Measurements from ENCODE around the gene B4GALT2.
A peak's percentile ranks its signal among the peaks of the same experiment; 100 is the strongest.

B4GALT2 gene

DNA sequence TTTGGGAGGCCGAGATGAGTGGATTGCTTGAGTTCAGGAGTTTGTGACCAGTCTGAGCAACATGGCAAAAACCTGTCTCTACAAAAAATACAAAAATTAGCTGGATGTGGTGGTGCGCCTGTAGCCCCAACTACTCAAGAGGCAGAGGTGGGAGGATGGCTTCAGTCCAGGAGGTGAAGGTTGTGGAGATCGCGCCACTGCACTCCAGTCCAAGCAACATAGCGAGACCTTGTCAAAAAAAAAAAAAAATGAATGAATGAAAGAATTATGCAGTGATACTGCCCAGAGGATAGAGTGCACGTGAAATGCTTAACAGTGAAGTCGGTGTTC, 9.6 kb upstream of the B4GALT2 start:
- H3K27ac Mint-ChIP-seq: peak overlapping the region in 1 of 2 donors; percentile 64

DNA sequence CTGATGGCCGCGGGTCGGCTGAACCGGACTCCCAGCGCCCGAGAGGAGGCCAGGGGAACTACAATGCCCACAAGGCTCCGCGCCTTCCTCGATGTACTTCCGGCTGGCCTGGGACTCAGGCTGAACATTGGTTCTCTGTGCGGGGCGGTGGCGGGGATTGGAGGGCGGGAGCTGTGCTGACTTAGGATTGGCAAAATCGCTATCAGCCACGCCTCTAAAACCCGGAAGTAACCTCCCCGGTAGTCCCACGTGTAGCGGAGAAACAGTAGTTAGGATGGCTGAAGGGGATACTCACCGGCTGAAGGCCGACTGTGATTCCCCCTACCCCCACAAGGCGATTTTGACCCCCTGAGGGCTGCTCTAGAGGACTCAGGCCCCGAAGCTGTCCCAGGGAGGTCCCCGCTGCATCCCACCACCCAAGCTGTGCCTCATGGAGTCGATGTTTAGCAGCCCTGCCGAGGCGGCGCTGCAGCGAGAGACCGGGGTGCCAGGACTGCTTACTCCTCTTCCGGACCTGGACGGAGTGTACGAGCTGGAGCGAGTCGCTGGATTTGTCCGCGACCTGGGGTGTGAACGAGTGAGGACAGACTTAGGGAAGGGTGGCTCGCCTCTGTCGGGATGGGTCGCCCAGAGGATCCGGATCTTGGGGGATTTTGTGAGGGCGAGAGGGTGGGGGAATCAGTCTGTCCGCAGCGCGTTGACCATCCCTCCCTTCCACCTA, 9.1 kb upstream of the B4GALT2 start, which contains the start of gene DPH2:
Gene DPH2, plus strand, starts transcription at position 265 of the 721 bp plus-strand sequence. Its CDS starts 166 bp downstream, at position 431.
- peak; percentile 85 to 89 (median 86) for DNase-seq
- H3K36me3 Mint-ChIP-seq (ENCODE audit: insufficient read depth): peaks cover 11% of the 10 kb centered on the region
- H3K27ac Mint-ChIP-seq: peak within 1 kb of the TSS in 1 of 2 donors; percentile 64
- H3K27me3 Mint-ChIP-seq: no peaks in the 10 kb centered on the region
- no peaks in the 10 kb centered on the region for H3K9me3 Mint-ChIP-seq
- H3K4me3 Mint-ChIP-seq: peak within 1 kb of the TSS; percentile 91 to 93
- ATAC-seq (replicated peaks): peak; percentile 85
- H3K4me1 Mint-ChIP-seq (ENCODE audit: low read depth in 2 of 2): peaks cover 24 to 27% of the 10 kb centered on the region in 2 donors

More for the DNA sequence above, 9.6 kb upstream of the B4GALT2 start:
- peak overlapping the region; percentile 91 to 93 for H3K4me3 Mint-ChIP-seq
- no peaks in the 10 kb centered on the region for H3K9me3 Mint-ChIP-seq
- no peak for ATAC-seq (replicated peaks)
- H3K36me3 Mint-ChIP-seq (ENCODE audit: insufficient read depth): peaks cover 6% of the 10 kb centered on the region
- peaks cover 24 to 26% of the 10 kb centered on the region in 2 donors for H3K4me1 Mint-ChIP-seq (ENCODE audit: low read depth in 2 of 2)
- no peak for DNase-seq
- H3K27me3 Mint-ChIP-seq: no peaks in the 10 kb centered on the region

GRCh38 chr1:43970502-43970901, 8.5 kb upstream of the B4GALT2 start:
- H3K27ac Mint-ChIP-seq: peak overlapping the region in 1 of 2 donors; percentile 64
- peaks cover 24 to 29% of the 10 kb centered on the region in 2 donors for H3K4me1 Mint-ChIP-seq (ENCODE audit: low read depth in 2 of 2)
- no peak for DNase-seq
- H3K36me3 Mint-ChIP-seq (ENCODE audit: insufficient read depth): peaks cover 11% of the 10 kb centered on the region
- no peak for ATAC-seq (replicated peaks)
- no peaks in the 10 kb centered on the region for H3K9me3 Mint-ChIP-seq
- H3K4me3 Mint-ChIP-seq: peak overlapping the region; percentile 91 to 93
- H3K27me3 Mint-ChIP-seq: no peaks in the 10 kb centered on the region

- Mint-ChIP-seq H3K4me1 (ENCODE audit: low read depth in 2 of 2) (peaks cover 28 to 33% of the 10 kb centered on the region in 2 donors), H3K4me3 (peak overlapping the region; percentile 91 to 93), H3K27ac (peak overlapping the region in 1 of 2 donors; percentile 64), H3K27me3 (no peaks in the 10 kb centered on the region), H3K36me3 (ENCODE audit: insufficient read depth) (peaks cover 11% of the 10 kb centered on the region), H3K9me3 (no peaks in the 10 kb centered on the region)
- DNase-seq (no peak), ATAC-seq (replicated peaks) (no peak)
Observed at GRCh38 chr1:43970911-43971310, 8.1 kb upstream of the B4GALT2 start.

- Mint-ChIP-seq H3K27ac (no peak overlapping the region), H3K36me3 (ENCODE audit: insufficient read depth) (peaks cover 12% of the 10 kb centered on the region), H3K27me3 (no peaks in the 10 kb centered on the region), H3K9me3 (no peaks in the 10 kb centered on the region), H3K4me1 (ENCODE audit: low read depth in 2 of 2) (peaks cover 33 to 39% of the 10 kb centered on the region in 2 donors), H3K4me3 (peak overlapping the region; percentile 91 to 93)
- no peak for ATAC-seq (replicated peaks)
- no peak for DNase-seq
Observed at GRCh38 chr1:43971336-43971980, 7.6 kb upstream of the B4GALT2 start.

GRCh38 chr1:43973981-43974442, 5.0 kb upstream of the B4GALT2 start:
- H3K9me3 Mint-ChIP-seq: no peaks in the 10 kb centered on the region
- no peak for ATAC-seq (replicated peaks)
- H3K36me3 Mint-ChIP-seq (ENCODE audit: insufficient read depth): peaks cover 19% of the 10 kb centered on the region
- no peak for DNase-seq
- H3K4me1 Mint-ChIP-seq (ENCODE audit: low read depth in 2 of 2): peaks cover 56 to 59% of the 10 kb centered on the region in 2 donors
- peak overlapping the region; percentile 93 to 94 for H3K27ac Mint-ChIP-seq
- H3K27me3 Mint-ChIP-seq: no peaks in the 10 kb centered on the region
- peak overlapping the region; percentile 92 to 94 for H3K4me3 Mint-ChIP-seq

- Mint-ChIP-seq H3K9me3 (no peaks in the 10 kb centered on the region), H3K27me3 (no peaks in the 10 kb centered on the region), H3K4me3 (peak within 1 kb of the TSS; percentile 92 to 94), H3K4me1 (ENCODE audit: low read depth in 2 of 2) (peaks cover 50 to 54% of the 10 kb centered on the region in 2 donors), H3K27ac (peak within 1 kb of the TSS; percentile 93 to 94), H3K36me3 (ENCODE audit: insufficient read depth) (peaks cover 19% of the 10 kb centered on the region)
- DNase-seq (peak; percentile 91 to 92 (median 91)), ATAC-seq (replicated peaks) (peak; percentile 78)
Observed at GRCh38 chr1:43974443-43975248, 4.4 kb upstream of the B4GALT2 start, which contains the start of gene ATP6V0B. TSS of gene ATP6V0B (plus strand) at chr1:43974960. CDS start at chr1:43975041, 81 bp downstream.

DNA sequence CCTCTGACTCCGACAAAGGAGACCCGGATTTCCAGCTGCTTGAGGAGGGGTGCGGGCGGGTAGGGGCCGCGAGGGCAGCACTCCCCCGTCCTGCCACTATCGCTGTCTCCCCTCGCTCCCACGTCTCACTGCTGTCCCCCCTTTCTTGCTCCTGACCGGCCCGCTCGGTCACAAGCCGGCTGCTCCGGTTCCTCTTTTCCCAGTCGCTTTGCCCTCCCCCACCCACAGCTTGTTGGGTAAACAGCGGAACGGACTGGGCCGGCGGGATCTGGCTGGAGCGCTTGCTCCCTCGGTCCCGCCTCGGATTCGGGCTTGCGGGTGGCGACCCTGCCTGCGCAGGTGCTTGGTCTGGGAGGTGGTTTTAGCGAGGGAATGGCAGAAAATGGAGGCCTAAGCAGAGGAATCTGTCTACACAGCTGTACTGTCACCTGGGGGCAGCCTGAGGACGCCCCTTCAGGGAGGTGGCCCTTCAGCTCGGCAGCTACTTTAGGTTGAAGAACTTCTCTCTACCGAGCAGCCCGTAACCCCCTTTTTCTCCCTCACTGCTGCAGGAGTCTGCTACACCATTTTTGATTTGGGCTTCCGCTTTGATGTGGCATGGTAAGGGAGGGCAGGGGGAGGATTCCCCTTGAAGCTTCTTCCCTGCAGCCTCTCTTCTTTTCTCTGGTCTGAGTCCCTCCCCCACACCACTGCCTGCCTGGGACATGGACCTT, 3.6 kb upstream of the B4GALT2 start:
- Mint-ChIP-seq H3K27ac (peak overlapping the region; percentile 93 to 94), H3K36me3 (ENCODE audit: insufficient read depth) (peaks cover 22% of the 10 kb centered on the region), H3K4me3 (peak overlapping the region; percentile 92 to 94), H3K4me1 (ENCODE audit: low read depth in 2 of 2) (peaks cover 48 to 51% of the 10 kb centered on the region in 2 donors), H3K9me3 (no peaks in the 10 kb centered on the region), H3K27me3 (no peaks in the 10 kb centered on the region)
- DNase-seq: no peak
- peak; percentile 10 for ATAC-seq (replicated peaks)

- Mint-ChIP-seq H3K27ac (peak overlapping the region in 1 of 2 donors; percentile 94), H3K36me3 (ENCODE audit: insufficient read depth) (peaks cover 22% of the 10 kb centered on the region), H3K9me3 (no peaks in the 10 kb centered on the region), H3K4me3 (peak overlapping the region; percentile 92 to 94), H3K4me1 (ENCODE audit: low read depth in 2 of 2) (peaks cover 50 to 51% of the 10 kb centered on the region in 2 donors), H3K27me3 (no peaks in the 10 kb centered on the region)
- ATAC-seq (replicated peaks): no peak
- no peak for DNase-seq
Observed at GRCh38 chr1:43976045-43976444, 3.0 kb upstream of the B4GALT2 start.

- peak overlapping the region; percentile 92 to 94 for H3K4me3 Mint-ChIP-seq
- H3K27ac Mint-ChIP-seq: peak overlapping the region; percentile 42 to 94
- peaks cover 18% of the 10 kb centered on the region for H3K36me3 Mint-ChIP-seq (ENCODE audit: insufficient read depth)
- no peaks in the 10 kb centered on the region for H3K27me3 Mint-ChIP-seq
- H3K9me3 Mint-ChIP-seq: no peaks in the 10 kb centered on the region
- ATAC-seq (replicated peaks): no peak
- no peak for DNase-seq
- peaks cover 50 to 51% of the 10 kb centered on the region in 2 donors for H3K4me1 Mint-ChIP-seq (ENCODE audit: low read depth in 2 of 2)
Observed at GRCh38 chr1:43976890-43977289, 2.1 kb upstream of the B4GALT2 start.

DNA sequence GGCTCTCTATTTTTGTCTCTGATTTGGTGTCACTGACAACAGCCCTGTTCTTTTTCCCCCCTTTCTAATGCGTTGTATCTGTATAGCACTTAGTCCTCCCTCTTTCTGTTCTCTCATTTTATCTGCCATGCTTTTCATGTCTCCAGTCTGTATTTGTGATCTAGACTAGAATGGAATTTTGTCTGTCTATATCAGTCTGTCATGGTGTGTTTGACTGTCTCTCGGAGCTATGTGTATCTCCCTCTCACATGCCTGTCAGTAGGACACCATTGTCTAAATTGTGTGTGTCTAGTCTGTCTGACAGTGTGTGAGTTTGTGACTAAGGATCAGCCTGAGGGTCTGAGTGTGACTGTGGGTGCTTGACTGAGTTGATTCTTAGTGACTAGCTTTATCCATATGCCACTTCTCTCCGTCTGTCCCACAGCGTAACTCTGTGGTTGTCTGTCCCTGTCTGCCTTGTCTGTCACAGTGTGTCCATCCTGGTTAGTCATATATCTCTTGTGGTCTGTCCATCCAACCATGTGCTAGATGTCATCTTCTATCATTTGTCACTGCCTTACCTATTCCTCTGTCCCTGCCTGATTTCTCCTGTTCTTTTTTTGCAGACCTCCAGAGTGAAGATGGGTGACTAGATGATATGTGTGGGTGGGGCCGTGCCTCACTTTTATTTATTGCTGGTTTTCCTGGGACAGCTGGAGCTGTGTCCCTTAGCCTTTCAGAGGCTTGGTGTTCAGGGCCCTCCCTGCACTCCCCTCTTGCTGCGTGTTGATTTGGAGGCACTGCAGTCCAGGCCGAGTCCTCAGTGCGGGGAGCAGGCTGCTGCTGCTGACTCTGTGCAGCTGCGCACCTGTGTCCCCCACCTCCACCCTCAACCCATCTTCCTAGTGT, 1.4 kb upstream of the B4GALT2 start:
- Mint-ChIP-seq H3K4me3 (peak overlapping the region; percentile 63 to 94), H3K36me3 (ENCODE audit: insufficient read depth) (peaks cover 17% of the 10 kb centered on the region), H3K27me3 (no peaks in the 10 kb centered on the region), H3K9me3 (no peaks in the 10 kb centered on the region), H3K4me1 (ENCODE audit: low read depth in 2 of 2) (peaks cover 50 to 52% of the 10 kb centered on the region in 2 donors), H3K27ac (peak overlapping the region in 1 of 2 donors; percentile 18)
- ATAC-seq (replicated peaks): no peak
- DNase-seq: no peak

DNA sequence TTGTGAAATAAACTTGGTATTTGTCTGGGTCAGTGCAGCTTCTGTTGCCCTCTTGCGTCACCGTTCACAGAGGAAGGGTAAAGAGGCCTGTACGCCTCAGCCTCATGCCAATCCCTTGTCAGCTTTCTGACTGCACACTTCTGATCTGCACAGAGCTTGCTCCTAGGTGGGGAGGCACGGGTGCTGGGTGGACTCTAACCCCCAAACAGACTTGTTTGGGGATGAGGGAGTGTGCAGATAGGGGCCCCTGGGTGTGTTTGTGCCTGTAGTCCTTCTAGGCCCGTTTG, 803 bp upstream of the B4GALT2 start:
- H3K27me3 Mint-ChIP-seq: no peaks in the 10 kb centered on the region
- H3K4me1 Mint-ChIP-seq (ENCODE audit: low read depth in 2 of 2): peaks cover 50 to 52% of the 10 kb centered on the region in 2 donors
- no peaks in the 10 kb centered on the region for H3K9me3 Mint-ChIP-seq
- peak overlapping the region; percentile 63 to 94 for H3K4me3 Mint-ChIP-seq
- peaks cover 17% of the 10 kb centered on the region for H3K36me3 Mint-ChIP-seq (ENCODE audit: insufficient read depth)
- H3K27ac Mint-ChIP-seq: peak overlapping the region; percentile 18 to 48
- no peak for DNase-seq
- ATAC-seq (replicated peaks): no peak

Measured in effector memory CD8-positive, alpha-beta T cell (primary cell).